ENCODE results near the gene NT5C2.
"Not testable (repeated sequence)": the region's sequence is repeated elsewhere in the genome, so short reads cannot be mapped to it uniquely, and the experiment has no call there.

Gene NT5C2

DNA sequence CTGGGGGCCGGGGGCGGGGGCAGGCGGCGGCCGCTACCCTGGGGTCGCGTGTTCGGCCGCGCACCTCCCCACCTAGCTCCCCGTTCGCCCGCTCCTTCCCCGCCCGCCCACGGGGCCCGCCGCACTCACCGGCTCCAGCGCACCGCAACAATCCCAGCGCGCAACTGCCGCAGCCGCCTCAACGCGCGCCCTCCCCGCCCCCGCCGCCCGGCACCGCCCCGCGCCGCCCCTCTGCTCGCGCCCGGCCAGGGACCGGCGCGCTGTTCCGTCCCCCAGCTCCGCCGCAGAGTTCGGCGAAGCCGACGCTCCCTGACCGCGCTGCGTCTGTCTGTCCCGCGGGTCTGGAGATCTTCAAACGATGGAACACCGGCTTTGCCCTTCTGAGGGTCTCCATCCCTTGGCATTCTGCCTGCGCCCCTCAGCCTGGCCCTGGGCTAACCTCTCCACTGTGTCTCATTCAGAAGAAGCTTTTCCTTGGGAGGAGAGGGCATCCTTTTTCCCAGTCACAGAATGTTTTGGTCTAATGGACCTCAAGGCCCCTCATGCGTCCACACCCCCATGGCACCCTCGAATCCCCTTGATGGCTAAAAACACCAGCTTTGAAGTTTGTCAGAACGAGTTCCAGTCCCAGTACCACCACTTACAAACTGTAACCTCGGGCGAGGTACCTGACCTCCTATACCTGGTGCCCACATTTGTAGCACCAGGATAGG, at the start of gene NT5C2:
TSS of gene NT5C2 (minus strand) at position 166 of the 713 bp plus-strand sequence. CDS start 18,314 bp downstream, outside the sequence.
- DNase-seq, result peak; percentile 73 to 77

DNA sequence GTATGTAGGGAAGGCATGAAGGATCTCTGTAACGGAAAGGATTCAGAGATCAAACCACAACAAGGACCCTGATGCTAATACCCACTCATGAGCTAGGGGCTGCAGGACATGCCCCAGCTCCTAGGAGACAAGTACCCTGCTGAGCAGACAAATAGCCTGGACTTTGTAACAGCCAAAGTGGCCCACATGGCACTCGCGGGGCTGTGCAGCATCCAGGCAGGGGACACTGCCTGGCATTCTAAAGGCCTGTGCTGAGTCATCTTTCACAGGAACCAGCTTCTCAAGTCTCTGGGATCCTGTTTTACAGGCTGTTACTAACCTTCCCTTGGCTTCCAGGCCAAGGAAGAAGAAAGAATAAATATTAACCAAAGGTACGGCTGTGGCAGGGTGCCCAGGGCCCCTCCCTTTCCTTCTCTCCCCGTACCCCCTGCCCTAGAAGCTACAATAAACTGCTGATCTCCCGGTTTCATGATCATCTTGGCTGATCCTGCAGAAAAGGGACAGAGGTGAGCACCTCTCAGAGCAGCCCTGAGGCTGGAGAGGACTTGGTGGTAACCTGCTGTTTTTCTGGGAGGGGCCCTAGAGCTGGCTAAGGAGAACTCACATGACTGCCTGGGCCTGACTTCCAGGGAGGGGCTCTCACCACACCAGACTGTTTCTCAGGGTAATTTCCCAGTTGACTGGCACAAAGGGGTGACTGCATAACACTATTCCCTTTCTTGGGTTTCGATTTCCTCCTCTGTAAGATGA, 48.4 kb upstream of the NT5C2 start:
- DNase-seq, result peak; percentile 9 to 65

DNA sequence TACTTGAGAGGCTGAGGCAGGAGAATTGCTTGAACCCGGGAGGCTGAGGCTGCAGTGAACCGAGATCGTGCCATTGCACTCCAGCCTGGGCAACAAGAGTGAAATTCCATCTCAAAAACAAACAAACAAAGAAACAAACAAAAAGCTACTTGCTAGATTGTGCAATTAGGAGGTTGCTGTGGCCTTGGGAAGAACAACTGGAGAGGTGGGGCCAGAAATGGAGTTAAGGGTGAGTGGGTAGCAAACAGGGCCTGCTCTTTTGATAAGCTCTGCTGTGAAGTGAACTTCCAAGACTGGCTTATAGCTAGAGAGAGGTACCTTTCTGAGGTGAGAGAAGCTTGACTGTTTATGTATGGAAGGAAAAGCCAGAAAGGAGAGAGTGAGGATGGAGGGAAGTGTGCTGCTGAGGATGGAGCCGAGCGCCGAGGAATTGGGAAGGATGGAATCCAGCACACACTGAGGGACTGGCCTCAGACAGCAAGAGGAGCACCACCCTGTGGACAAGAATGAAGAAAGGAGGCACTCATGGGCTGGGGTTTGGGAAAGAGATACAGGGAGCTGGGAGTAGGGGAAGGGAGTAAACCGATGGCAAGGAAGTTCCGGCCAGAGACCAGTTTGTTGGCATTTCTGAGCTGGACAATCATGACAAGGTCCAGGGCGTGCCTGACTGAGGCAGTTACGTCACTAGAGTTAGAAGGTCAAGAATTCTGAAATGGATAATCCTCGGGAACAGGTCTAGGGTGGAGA, 45.6 kb upstream of the NT5C2 start:
- DNase-seq, result no peak

DNA sequence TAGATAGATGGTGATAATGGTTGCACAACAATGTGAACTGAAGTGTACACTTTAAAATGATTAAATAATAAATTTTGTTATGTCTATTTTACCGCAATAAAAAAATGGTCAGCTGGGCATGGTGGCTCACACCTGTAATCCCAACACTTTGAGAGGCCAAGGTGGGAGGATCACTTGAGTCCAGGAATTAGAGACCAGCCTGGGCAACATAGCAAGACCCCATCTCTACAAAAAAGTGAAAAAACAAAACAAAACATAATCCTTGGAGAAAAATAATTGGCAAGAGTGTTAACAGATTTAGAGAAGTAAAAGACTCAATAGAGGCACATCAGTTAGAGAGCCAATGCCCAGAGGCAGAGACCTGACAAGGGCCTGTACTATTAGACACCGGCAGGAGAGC, 42.7 kb upstream of the NT5C2 start:
- DNase-seq, result no peak

DNA sequence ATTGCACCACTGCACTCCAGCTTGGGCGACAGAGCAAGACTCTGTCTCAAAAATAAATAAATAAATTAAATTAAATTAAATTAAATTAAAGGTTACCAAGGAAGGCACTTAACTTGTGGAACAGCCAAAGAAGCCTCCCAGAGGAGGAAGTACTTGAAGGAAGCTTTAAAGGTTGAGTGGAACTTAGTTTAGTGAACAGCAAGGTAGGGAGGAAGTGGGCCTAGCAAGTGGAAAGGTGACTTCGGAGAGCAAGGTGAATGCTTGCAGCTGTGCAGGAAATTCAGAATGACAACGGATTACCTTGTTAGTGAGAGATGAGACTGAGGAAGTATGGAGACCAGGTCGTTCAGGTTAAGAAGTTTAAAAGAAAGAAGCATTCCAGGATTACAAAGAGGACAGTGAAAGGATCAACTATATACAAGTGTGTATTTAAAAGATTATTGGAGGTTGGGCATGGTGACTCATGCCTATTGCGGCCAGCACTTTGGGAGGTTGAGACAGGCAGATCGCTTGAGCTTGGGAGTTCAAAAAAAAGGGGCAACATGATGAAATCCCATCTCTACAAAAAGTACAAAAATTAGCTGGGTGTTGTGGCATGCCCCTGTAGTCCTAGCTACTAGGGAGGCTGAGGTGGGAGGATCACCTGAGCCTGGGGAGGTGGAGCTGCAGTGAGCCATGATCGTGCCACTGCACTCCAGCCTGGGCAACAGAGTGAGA, 39.9 kb upstream of the NT5C2 start:
- no peak for DNase-seq

DNA sequence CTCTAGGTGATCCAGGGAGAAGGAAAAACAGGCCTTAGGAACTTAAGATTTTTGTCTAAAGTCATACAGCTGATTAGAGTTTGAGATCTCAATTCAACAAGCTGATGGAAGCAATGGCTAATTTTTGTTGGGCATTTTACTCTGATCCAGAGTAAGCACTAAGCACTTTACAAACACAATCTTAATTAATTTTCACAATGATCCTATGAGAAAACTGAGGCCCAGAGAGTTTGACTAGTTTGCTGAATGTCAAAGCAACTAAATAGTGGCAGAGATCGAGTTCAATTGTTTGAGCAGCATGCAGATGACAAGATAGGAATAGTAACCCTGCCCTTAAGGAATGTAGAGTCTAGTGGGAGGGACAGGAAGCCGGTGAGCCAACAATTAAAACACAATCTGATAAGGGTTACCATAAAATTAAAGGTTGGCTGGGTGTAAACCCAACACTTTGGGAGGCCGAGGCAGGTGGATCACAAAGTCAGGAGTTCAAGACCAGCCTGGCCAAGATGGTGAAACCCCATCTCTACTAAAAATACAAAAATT, 39.1 kb upstream of the NT5C2 start:
- DNase-seq, result no peak

DNA sequence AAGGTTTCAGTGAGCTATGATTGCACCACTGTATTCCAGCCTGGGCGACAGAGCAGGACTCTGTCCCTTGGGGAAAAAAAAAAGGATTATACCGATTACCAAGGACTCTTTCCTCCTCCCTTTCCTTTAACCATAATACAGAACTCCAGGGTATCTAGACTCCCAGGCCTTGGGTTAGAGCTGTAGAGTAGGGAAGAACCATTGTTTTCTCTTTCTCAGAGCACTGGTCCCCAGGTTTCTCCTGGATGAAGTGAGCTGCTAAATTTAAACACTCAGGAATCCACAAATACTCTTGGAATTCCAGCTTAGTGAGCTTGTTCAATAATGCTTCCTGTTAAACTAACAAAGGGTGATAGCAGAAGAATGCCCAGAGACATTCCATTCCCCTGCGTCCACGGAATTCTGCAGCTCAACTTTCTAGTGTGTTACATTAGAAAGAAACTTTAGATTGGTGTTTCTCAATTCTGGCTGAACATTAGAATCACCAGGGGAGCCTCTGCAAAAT, 38.0 kb upstream of the NT5C2 start:
- DNase-seq, result no peak

DNA sequence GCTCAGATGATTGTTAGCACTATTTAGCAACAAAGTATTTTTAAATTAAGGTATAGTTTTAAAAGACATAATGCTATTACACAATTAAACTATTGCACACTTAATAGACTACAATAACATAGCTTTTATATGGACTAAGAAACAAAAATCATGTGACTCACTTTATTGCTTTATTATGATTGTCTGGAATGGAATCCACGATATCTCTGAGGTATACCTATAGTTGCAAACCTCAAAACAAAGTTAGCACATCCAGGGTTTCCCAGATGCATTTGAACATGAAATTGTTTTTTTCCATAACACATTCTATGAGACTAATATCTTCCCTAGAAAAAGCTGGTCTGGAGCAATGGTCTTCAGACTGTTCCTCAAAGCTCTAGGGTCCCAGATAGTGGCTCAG, 34.3 kb upstream of the NT5C2 start:
- no peak for DNase-seq

DNA sequence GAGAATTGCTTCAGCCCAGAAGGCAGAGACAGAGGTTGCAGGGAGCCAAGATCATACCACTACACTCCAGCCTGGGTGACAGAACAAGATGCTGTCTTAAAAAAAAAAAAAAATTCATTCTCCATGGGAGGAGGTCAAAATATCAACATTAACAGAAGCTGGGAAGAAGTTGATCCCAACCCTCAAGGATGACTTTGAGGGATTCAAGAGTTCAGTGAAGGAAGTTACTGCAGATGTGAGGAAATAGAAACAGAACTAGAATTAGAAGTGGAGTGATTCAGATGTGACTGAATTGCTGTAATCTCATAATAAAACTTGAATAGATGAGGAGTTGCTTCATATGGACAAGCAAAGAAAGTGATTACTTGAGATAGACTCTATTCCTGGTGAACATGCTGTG, 32.9 kb upstream of the NT5C2 start:
- no peak for DNase-seq

DNA sequence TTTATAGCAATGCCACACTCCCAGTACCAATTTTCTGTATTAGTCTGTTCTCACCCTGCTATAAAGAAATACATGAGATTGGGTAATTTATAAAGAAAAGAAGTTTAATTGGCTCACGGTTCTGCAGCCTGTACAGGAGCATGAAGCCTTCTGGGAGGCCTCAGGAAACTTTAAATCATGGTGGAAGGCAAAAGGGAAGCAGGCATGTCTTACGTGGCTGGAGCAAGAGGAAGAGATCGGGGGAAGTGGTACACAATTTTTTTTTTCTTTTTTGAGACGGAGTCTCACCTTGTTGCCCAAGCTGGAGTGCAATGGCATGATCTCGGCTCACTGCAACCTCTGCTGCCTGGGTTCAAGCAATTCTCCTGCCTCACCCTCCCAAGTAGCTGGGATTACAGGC, 31.6 kb upstream of the NT5C2 start:
- DNase-seq, result not testable (repeated sequence)

DNA sequence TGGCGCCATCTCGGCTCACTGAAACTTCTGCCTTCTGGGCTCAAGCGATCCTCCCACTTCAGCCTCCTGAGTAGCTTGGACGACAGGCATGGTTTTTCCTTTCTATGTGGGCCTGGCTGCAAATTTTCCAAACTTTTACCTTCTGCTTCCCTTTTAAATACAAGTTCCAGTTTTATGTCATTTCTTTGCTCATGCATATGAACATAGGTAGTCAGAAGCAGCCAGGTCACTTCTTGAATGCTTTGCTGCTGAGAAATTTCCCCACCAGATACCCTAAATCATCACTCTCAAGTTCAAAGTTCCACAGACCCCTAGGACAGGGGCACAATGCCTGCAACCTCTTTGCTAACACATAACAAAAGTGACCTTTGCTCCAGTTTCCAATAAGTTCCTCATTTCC, 31.1 kb upstream of the NT5C2 start:
- no peak for DNase-seq

DNA sequence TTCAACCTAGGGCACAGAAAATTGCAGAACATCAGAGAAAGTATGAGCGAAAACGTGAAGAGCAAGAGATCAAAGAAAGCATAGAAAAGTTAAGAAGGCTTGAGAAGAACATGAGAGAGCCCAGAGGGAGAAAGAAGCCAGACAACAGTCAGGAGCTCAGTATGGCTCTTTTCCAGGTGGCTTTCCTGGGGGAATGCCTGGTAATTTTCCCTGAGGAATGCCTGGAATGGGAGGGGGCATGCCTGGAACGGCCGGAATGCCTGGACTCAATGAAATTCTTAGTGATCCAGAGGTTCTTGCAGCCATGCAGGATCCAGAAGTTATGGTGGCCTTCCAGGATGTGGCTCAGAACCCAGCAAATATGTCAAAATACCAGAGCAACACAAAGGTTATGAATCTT, 23.3 kb upstream of the NT5C2 start:
- not testable (repeated sequence) for DNase-seq

DNA sequence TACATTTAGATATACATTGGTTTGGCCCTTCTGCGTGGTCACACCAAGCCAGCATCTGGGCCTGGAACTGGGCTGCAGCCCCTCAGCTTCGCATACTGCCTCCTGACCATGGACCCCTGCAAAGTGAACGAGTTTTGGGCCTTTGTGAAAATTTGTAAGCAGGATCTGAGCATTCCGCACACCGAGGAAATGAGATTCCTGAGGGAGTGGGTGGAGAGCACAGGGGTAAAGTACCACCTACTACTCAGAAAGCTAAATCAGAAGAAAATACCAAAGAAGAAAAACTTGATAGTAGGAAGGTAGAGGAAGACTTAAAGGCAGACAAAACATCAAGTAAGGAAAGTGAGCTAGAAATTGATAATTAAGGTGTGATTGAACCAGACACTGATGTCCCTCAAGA, 22.5 kb upstream of the NT5C2 start:
- DNase-seq, result no peak

DNA sequence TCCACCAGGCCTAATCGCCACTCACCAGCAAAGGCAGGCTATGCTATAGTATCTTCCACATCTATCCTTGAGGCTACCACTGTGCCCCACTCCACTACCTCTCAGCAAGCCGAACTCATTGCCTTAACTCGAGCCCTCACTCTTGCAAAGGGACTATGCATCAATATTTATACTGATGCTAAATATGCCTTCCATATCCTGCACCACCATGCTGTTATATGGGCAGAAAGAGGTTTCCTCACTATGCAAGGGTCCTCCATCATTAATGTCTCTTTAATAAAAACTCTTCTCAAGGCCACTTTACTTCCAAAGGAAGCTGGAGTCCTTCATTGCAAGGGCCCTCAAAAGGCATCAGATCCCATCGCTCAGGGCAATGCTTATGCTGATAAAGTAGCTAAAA, 17.2 kb upstream of the NT5C2 start:
- DNase-seq, result not testable (repeated sequence)

DNA sequence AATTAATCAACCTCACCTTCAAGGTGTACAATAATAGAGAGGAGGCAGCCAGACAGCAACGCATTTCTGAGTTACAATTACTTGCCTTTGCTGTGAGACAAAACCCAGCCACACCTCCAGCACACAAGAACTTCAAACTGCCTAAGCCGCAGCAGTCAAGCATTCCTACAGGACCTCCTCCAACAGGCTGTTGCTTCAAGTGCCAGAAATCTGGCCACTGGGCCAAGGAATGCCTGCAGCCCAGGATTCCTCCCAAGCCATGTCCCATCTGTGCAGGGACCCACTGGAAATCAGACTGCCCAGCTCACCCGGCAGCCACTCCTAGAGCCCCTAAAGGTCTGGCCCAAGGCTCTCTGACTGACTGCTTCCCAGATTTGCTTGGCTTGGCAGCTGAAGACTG, 14.6 kb upstream of the NT5C2 start:
- DNase-seq, result not testable (repeated sequence)

DNA sequence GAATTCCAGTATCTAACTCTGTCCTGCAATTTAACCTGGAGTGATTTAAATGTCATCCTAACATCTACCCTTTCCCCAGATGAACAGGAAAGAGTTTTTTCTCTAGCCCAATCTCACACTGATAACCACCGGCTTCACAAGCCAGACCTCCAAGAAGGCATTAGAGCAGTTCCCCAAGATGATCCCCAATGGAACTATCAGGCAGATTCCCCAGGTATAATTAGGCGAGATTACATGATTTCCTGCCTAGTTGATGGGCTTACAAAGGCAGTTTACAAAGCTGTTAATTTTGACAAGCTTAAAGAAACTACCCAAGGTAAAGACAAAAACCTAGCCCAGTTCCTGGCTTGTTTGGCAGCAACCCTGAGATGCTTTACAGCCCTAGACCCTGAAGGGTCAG, 14.1 kb upstream of the NT5C2 start:
- no peak for DNase-seq

DNA sequence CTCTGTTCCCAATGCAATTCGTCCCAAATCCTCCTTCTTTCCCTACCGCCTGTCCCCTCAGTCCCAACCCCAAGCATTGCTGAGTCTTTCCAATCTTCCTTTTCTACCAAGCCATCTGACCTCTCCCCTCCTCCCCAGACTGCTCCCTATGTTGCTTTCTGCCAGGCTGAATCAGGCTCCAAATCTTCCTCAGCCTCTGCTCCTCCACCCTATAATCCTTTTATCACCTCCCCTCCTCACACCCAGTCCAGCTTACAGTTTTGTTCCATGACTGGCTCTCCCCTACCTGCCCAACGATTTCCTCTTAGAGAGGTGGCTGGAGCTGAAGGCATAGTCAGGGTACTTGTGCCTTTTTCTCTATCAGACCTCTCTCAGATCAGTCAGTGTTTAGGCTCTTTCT, 13.6 kb upstream of the NT5C2 start:
- DNase-seq, result not testable (repeated sequence)

DNA sequence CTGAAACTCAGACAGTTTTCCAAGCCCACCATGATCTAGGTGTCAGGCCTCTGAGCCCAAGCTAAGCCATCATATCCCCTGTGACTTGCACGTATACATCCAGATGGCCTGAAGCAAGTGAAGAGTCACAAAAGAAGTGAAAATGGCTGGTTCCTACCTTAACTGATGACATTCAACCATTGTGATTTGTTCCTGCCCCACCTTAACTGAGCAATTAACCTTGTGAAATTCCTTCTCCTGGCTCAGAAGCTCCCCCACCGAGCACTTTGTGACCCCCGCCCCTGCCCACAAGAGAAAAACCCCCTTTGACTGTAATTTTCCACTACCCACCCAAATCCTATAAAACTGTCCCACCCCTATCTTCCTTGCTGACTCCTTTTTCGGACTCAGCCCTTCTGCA, 12.3 kb upstream of the NT5C2 start:
- DNase-seq, result not testable (repeated sequence)

DNA sequence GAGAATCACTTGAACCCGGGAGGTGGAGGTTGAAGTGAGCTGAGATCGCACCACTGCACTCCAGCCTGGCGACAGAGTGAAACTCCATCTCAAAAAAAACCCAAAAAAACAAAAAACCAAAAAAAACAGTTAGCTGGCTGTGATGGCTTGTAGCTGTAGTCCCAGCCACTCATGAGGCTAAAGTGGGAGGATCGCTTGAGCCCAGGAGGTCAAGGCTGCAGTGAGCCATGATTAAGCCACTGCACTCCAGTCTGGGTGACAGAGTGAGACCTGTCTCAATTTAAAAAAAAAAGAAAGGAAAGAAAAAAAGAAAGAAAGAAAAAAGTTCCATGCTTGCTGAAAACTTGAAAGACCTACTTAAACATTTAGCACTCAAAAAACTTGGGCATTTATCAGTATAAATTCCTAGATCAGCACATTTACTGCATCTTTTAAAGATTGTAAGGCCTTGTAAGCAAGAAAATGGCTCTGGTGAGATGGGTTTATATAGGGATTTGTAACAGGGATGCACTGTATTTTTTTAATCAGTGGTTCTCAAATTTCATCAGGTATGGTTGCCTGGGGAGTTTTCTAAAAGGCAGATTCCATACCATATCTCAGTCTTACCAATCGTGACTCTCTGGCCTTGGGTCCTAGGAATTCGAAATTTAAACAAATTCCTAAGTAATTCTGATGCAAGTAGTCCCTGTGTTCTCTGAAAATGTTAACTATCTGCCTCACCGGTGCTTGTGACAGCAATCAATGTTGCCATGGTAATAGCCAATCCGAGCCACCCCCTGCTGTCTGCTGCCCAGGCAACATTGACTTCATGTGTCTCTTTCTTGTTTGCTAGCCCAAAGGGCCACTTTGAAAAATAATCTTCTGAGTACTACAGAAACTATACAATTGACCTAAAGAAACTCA, 11.5 kb upstream of the NT5C2 start:
- DNase-seq, result no peak

DNA sequence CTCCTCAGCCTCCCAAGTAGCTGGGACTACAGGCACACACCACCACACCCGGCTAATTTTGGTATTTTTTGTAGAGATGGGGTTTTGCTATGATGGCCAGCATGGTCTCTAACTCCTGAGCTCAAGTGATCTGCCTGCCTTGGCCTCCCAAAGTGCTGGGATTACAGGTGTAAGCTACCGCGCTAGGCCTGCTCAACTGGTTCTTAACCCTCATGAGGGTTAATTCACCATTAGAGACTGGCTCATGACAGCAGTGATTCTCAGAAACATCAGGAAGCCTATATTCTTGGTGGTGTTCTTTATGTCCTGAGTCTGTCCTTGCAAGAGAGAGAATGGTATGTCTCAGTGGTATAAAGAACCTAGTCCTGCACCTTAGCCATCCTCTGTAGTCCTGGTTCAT, 10.4 kb upstream of the NT5C2 start:
- no peak for DNase-seq

DNA sequence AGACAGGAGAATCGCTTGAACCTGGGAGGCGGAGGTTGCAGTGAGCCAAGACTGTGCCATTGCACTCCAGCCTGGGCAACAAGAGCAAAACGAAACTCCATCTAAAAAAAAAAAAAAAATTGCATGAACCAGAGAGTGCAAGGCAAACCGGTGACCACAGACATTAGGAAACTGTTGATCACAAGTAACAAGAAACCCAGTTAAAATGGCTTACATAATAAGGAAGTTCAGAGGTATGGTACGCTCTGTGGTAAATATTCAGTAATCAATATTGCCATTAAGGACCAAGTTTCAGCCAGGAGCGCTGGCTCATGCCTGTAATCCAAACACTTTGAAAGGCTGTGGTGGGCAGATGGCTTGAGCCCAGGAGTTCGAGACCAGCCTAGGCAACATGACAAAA, 9.2 kb upstream of the NT5C2 start:
- DNase-seq, result no peak

DNA sequence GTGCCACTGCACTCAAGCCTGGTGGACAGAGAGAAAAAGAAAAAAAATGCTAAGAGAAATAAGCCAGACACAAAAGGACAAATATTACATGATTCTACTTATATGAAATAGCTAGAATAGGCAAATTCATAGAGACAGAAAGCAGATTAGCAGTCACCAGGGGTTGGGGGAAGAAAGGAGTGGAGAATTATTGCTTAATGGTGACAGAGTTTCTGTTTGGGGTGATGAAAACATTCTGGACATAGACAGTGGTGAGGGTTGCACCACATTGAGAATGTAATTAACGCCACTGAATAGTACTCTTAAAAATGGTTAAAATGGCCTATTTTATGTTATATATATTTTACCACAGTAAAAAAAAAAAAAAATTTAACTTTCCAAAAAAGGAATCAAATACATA, 6.4 kb upstream of the NT5C2 start:
- DNase-seq, result no peak
